Measurements from ENCODE around the gene HLA-G.

Gene HLA-G

DNA sequence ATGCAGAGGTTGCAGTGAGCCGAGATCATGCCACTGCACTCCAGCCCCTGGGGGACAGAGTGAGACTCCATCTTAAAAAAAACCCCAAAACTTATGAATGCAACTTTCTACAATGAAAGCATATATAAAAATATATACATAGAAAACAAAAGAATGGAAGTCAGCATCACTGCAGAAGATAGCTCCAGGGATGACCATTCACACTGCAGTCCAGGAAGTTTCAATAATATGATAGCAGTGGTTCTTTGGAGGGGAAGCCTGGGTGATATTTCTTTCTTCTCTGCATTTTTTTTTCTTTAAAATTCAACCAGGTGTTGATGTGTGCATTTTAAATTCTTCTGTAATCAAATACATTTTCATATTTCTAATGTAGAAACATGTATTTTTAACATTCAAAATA, 12.3 kb downstream of the HLA-G start:
- TF ChIP-seq GATA3 (IDR thresholded peaks at IDR 0.05; ENCODE audit: low read depth, low read length) (no peak), GATA2 (IDR thresholded peaks at IDR 0.05; ENCODE audit: low read depth, low read length) (no peak)

- TF ChIP-seq GATA3 (IDR thresholded peaks at IDR 0.05; ENCODE audit: low read depth, low read length) (no peak), GATA2 (IDR thresholded peaks at IDR 0.05; ENCODE audit: low read depth, low read length) (no peak)
Measured at GRCh38 chr6:29841030-29841429, 13.4 kb downstream of the HLA-G start.

DNA sequence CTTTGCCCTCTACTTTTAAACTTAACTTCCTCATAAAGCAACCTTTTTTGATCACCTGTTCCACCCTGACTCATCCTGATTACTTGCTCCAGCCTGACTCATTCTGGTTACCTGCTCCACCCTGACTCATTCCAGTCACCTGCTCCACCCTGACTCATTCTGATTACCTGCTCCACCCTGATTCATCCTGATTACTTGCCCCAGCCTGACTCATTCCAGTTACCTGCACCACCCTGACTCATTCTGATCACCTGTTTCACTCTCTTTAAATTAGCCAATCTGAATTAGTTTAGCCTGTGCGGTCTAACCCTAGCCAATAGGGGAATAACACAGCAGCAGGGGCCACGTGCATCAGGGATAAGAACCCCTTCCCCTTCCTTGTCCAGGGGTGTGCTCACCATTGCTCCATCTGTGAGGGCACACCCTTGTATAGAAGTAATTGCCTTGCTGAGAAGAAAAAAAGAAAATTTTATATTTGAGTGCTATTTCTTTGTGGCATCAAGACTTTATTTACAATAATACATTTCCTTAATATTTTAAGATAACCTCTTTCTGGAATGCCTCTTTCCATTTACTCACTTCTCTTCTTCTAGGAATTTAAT, 17.9 kb downstream of the HLA-G start:
- TF ChIP-seq GATA3 (IDR thresholded peaks at IDR 0.05; ENCODE audit: low read depth, low read length) (no peak), GATA2 (IDR thresholded peaks at IDR 0.05; ENCODE audit: low read depth, low read length) (no peak)

- TF ChIP-seq GATA2 (IDR thresholded peaks at IDR 0.05; ENCODE audit: low read depth, low read length), result no peak
- no peak for TF ChIP-seq GATA3 (IDR thresholded peaks at IDR 0.05; ENCODE audit: low read depth, low read length)
Measured at GRCh38 chr6:29847871-29848630, 20.4 kb downstream of the HLA-G start.

DNA sequence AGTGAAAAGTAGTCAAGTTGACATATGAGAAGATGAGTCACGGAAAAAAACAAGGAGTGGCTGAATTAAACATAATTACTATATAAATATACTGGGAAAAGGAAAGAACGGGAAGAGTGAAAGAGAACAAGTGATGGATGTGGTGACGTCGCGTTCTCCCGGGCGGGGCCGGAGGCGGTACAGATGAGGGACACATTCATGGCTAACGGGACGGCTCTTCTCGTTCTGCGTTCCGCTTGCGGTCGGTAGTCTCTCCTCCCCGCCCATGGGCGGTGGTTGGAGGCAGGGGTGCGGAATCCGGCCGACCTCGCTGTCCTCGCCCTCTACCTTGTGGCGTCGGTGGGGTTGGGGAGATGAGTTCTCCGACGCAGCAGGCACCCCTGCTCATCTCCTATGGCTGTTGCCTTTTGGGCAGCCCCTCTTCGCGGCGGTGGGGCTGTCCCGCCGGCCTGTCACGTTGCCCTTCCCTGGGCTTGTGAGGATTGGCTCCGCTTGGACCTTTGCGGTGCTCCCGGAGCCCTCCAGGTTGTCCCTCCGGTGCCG, 22.5 kb downstream of the HLA-G start:
- no peak for TF ChIP-seq GATA3 (IDR thresholded peaks at IDR 0.05; ENCODE audit: low read depth, low read length)
- no peak for TF ChIP-seq GATA2 (IDR thresholded peaks at IDR 0.05; ENCODE audit: low read depth, low read length)

- TF ChIP-seq GATA2 (IDR thresholded peaks at IDR 0.05; ENCODE audit: low read depth, low read length) (no peak), GATA3 (IDR thresholded peaks at IDR 0.05; ENCODE audit: low read depth, low read length) (no peak)
Measured at GRCh38 chr6:29851190-29851589, 23.6 kb downstream of the HLA-G start.

DNA sequence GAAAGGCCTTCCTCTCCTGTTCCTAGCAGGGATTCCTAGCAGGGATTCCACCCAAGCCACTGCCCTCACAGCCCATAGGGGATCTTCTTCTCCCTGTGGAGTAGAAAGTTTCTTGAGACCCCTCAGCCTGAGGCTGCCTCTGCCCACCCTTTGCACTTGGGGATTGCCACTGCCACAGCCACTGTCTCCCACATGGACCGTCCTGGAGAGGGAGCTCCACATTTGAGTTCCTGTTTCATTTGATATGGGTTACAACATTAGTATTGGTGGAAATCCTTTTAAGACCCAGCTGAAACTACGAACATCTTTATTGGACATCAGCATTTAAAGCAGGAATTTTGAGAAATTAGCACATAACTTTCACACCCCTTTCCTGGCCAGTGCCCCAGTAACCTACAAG, 25.6 kb downstream of the HLA-G start:
- TF ChIP-seq GATA2 (IDR thresholded peaks at IDR 0.05; ENCODE audit: low read depth, low read length), result no peak

DNA sequence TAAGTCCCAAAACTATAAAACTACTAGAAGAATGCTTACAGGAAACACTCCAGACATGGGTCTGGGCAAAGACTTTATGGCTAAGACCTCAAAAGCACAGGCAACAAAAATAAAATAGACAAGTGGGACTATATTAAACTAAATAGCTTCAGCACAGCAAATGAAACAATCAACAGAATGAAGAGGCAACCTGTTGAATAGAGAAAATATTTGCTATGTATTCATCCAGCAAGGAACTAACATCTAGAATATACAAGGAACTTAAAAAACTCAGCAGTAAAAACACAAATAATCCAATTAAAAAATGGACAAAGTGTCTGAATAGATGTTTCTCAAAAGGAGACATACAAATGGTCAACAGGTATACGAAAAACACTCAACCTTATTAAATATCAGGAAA, 30.4 kb downstream of the HLA-G start:
- TF ChIP-seq GATA3 (IDR thresholded peaks at IDR 0.05; ENCODE audit: low read depth, low read length), result no peak
- no peak for TF ChIP-seq GATA2 (IDR thresholded peaks at IDR 0.05; ENCODE audit: low read depth, low read length)

DNA sequence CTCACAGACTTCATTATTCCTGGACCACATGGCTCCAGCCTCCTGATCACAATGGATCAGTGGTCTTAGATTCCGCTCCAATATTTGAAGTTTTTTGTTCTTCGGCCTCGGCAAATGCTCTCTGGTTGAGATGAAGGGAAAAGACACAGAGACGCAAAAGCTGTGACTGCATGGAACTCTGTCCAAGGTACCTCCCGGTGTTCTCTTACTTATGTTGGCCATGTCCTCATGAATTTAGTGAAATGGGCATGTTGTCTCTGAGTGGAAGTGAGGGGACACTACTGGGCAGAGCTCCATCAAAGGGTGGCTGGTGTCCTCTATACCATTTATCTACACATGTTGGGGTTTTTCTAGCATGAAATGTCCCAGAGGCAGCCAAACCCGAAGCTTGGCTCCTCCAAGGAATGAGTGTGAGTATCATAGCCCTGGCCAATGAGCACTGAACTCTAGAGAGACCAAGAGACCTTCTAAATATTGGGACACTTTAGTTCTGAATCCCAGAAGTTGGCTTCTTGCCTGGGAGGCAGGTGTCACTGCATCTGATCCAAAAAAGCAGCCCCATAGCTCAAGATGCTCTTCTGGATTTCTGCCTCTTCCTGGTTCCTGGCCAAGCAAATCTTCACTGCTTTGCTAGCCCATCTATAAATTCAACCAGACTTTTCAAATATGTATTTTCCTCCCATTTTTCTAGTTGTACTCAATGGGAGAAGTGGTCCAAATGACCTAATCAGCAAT, 34.1 kb downstream of the HLA-G start:
- TF ChIP-seq GATA3 (IDR thresholded peaks at IDR 0.05; ENCODE audit: low read depth, low read length), result no peak
- TF ChIP-seq GATA2 (IDR thresholded peaks at IDR 0.05; ENCODE audit: low read depth, low read length), result no peak

DNA sequence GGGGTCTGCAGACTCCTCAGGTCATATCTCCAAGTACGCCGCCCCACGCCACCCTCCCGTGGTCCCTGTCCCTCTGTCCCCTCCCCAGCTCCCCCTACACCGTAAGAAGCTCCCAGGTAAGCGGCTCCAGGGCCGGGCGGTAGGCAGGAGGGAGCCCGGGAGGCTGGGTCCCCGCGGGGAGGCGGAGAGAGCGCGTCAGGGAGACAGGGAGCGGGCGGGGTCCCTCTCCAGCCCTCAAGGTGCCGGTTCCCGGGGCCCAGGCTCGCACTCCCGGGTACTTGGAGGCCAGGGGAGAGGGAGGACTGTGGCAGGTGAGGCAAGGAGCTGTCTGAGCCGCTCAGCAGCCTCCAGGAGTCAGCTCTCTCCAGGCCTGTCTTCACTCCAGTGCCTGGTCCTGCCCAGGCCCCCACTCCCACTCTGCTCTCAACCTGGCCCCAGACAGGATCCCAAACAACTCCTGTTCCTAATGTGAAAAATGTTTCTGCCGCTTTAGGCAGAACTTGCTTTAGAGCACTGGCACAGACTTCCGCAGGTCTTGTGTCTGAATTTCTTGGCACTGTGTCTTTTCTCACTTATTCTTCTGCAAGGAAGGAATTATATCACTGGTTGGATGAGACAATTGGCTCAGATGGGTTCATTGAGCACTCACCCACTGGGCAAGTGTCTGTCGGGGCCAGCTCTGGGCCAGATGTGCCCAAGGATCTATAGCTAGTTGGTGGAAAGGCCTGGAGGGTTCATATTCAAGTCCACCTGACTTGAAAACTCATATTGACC, 36.6 kb downstream of the HLA-G start:
- TF ChIP-seq GATA2 (IDR thresholded peaks at IDR 0.05; ENCODE audit: low read depth, low read length), result no peak
- TF ChIP-seq GATA3 (IDR thresholded peaks at IDR 0.05; ENCODE audit: low read depth, low read length), result no peak

- TF ChIP-seq GATA2 (IDR thresholded peaks at IDR 0.05; ENCODE audit: low read depth, low read length) (no peak), GATA3 (IDR thresholded peaks at IDR 0.05; ENCODE audit: low read depth, low read length) (no peak)
Measured at GRCh38 chr6:29865631-29866030, 38.0 kb downstream of the HLA-G start.

DNA sequence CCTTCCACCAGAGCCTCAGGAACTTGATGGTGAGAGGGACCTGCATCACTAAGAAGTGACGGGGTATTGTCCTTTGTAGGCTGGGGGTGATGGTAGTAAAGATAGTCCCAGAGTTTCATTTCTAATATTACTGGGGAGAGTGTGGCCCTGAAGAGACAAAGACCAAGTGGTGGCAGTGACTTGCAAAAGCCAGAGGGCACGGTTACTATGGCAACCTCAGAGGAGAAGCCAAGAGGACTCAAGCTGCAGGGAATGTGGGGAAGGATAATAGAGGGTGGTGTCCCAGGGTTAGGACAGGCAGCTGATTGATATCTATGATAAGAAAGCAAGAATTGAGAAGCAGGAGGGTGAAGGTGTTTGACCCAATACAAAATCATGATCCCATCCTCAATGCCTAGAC, 42.5 kb downstream of the HLA-G start:
- TF ChIP-seq GATA3 (IDR thresholded peaks at IDR 0.05; ENCODE audit: low read depth, low read length), result no peak
- TF ChIP-seq GATA2 (IDR thresholded peaks at IDR 0.05; ENCODE audit: low read depth, low read length), result no peak

- no peak for TF ChIP-seq GATA3 (IDR thresholded peaks at IDR 0.05; ENCODE audit: low read depth, low read length)
- no peak for TF ChIP-seq GATA2 (IDR thresholded peaks at IDR 0.05; ENCODE audit: low read depth, low read length)
Measured at GRCh38 chr6:29872791-29873190, 45.2 kb downstream of the HLA-G start.

DNA sequence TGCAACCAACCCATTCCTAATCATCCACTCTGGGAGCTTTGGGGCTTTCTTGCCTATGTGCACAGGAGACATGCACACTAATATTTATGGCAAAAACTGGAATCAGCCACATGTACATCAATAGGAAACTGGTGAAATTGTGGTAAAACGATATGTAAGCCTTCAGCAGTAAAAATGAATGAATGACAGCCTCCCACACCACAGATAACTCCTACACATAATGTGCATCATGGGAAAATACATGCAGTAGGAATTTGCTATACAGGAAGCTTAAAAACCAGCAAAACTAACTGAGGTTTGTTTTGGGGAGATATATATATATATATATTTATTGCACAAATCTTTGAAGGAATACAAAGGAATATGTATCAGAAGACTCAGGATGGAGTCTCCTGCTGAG, 47.6 kb downstream of the HLA-G start:
- TF ChIP-seq GATA2 (IDR thresholded peaks at IDR 0.05; ENCODE audit: low read depth, low read length) (no peak), GATA3 (IDR thresholded peaks at IDR 0.05; ENCODE audit: low read depth, low read length) (no peak)
